ENCODE measurements around the gene NOP53. TPM values are rescaled to one million over a fixed set of nuclear protein-coding genes. Genes with fewer than 3 reads are reported as not detected.

Gene NOP53
- total and polyA plus RNA-seq, 2 of the 4 experiments (the other 2 are of a cell fraction), result 59.5 to 83.2 TPM

GRCh38 chr19:47714339-47714738 is 31.0 kb upstream of the NOP53 start:
- Histone ChIP-seq H2BK120ac (ENCODE audit: low read depth, low read length) (peak overlapping the region; percentile 95; the same call in 1 of the 2 replicates), H3K4me3 (ENCODE audit: insufficient read depth, low read depth, low read length) (peak overlapping the region; percentile 90), H4K8ac (ENCODE audit: low read depth in 2 of 2, low read length in 2 of 2) (peak overlapping the region; percentile 89 to 97; a peak in 2 of 4 replicates), H3K14ac (replicated peaks; ENCODE audit: low read depth, low read length) (peak overlapping the region; percentile 100), H3K36me3 (ENCODE audit: control insufficient read depth, insufficient read depth, low read length) (peaks cover 29% of the 10 kb centered on the region), H3K56ac (ENCODE audit: extremely low read depth, insufficient read depth, low read length) (peak overlapping the region; percentile 91; the same call in 1 of the 2 replicates), H2AFZ (replicated peaks; ENCODE audit: low read length, poor library complexity) (peak overlapping the region; percentile 90), H3K27me3 (ENCODE audit: control insufficient read depth, insufficient read depth, low read length) (no peaks in the 10 kb centered on the region), H3K9me3 (ENCODE audit: control insufficient read depth, insufficient read depth, low read length) (no peaks in the 10 kb centered on the region), H2BK5ac (ENCODE audit: low read depth, low read length, poor library complexity, severe bottlenecking) (peak overlapping the region; percentile 97), H3K4me2 (ENCODE audit: low read depth, low read length) (peak overlapping the region; percentile 92), H3K9ac (ENCODE audit: low read depth, low read length) (peak overlapping the region; percentile 100), H3K9me1 (ENCODE audit: insufficient read depth, low read length) (peaks cover 14% of the 10 kb centered on the region), H3K4ac (ENCODE audit: low read depth, low read length) (peak overlapping the region; percentile 100), H4K5ac (ENCODE audit: low read depth, low read length) (peak overlapping the region; percentile 88), H3K79me1 (ENCODE audit: low read depth in 1 of 2, low read length in 2 of 2) (peaks cover 0 to 43% of the 10 kb centered on the region in 2 experiments; a peak in 3 of 4 replicates), H3K27ac (ENCODE audit: insufficient read depth, low read length) (peak overlapping the region; percentile 98), H4K20me1 (ENCODE audit: insufficient read depth, low read length) (peaks cover 38% of the 10 kb centered on the region), H2AK5ac (ENCODE audit: low read depth, low read length) (peak overlapping the region; percentile 98), H2AK9ac (replicated peaks; ENCODE audit: low read depth, low read length, poor library complexity) (peak overlapping the region; percentile 100), H2BK20ac (ENCODE audit: low read depth, low read length) (0 out of 2 replicates have a peak overlapping the region, but pooled peaks have one; percentile 20), H4K91ac (ENCODE audit: insufficient read depth, low read depth, low read length) (peak overlapping the region; percentile 99), H2BK15ac (ENCODE audit: low read depth, low read length) (no peak overlapping the region), H3K23ac (ENCODE audit: low read depth, low read length) (peak overlapping the region; percentile 100), H3K4me1 (ENCODE audit: control insufficient read depth, insufficient read depth, low read length) (peaks cover 16% of the 10 kb centered on the region), H3K18ac (ENCODE audit: low read depth, low read length) (peak overlapping the region; percentile 94)
- WGBS, 2 experiments (ENCODE audit: extremely low coverage in 2 of 2, insufficient read length in 1 of 2), result no CpG with 5 or more reads among the region's 4 CpGs
- POLR2A ChIA-PET (ENCODE audit: unreplicated experiment), result interaction anchor here (1.2 kb wide), 1 partner anchor 8 kb away, joined by 3 read pairs; no protein-coding TSS in a partner anchor
- CTCF ChIA-PET, result interaction anchor here (3.0 kb wide), 1 partner anchor 29 kb away, joined by 16 read pairs; no protein-coding TSS in a partner anchor
- intact Hi-C loops (cut with micrococcal nuclease), result no loop called here
- TF ChIP-seq NFE2L2 (IDR thresholded peaks at IDR 0.05; ENCODE audit: low read depth, low read length) (no peak), RFX5 (IDR thresholded peaks at IDR 0.05; ENCODE audit: low read depth, low read length) (no peak), CHD1 (IDR thresholded peaks at IDR 0.05; ENCODE audit: low read depth, low read length) (no peak), MXI1 (IDR thresholded peaks at IDR 0.05; ENCODE audit: borderline replicate concordance, low read depth, low read length) (no peak), RCOR1 (IDR thresholded peaks at IDR 0.05; ENCODE audit: insufficient replicate concordance, low read length) (no peak), CEBPB (IDR thresholded peaks at IDR 0.05; ENCODE audit: low read depth, low read length) (no peak)
- TF ChIP-seq, protein P1, sequence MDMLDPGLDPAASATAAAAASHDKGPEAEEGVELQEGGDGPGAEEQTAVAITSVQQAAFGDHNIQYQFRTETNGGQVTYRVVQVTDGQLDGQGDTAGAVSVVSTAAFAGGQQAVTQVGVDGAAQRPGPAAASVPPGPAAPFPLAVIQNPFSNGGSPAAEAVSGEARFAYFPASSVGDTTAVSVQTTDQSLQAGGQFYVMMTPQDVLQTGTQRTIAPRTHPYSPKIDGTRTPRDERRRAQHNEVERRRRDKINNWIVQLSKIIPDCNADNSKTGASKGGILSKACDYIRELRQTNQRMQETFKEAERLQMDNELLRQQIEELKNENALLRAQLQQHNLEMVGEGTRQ (IDR thresholded peaks at IDR 0.05; ENCODE audit: low read depth, low read length), result no peak
- TF ChIP-seq, protein P2, sequence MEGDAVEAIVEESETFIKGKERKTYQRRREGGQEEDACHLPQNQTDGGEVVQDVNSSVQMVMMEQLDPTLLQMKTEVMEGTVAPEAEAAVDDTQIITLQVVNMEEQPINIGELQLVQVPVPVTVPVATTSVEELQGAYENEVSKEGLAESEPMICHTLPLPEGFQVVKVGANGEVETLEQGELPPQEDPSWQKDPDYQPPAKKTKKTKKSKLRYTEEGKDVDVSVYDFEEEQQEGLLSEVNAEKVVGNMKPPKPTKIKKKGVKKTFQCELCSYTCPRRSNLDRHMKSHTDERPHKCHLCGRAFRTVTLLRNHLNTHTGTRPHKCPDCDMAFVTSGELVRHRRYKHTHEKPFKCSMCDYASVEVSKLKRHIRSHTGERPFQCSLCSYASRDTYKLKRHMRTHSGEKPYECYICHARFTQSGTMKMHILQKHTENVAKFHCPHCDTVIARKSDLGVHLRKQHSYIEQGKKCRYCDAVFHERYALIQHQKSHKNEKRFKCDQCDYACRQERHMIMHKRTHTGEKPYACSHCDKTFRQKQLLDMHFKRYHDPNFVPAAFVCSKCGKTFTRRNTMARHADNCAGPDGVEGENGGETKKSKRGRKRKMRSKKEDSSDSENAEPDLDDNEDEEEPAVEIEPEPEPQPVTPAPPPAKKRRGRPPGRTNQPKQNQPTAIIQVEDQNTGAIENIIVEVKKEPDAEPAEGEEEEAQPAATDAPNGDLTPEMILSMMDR (conservative IDR thresholded peaks at IDR 0.05; ENCODE audit: low read depth, low read length), result no peak
- DNase-seq, result no peak
- no peak for ATAC-seq (ENCODE audit: low read depth)
- in situ Hi-C loops (cut with MboI; ENCODE audit: low sequenced_read_pairs), result loop anchor here (5.0 to 25.0 kb wide), 2 partner anchors 33 to 427 kb away; partner anchors contain the start of gene NOP53
- dilution Hi-C loops (cut with HindIII; ENCODE audit: low sequenced_read_pairs, unreplicated experiment), result no loop called here
- BruUV-seq (replicated peaks), result no TSS peak

All from IMR-90 (cell line).